Fibroblast of lung (primary cell): ENCODE data around the gene KDM5B. TPM values are rescaled to one million over a fixed set of nuclear protein-coding genes. Genes with fewer than 3 reads are reported as not detected.

Experiments used
- DNase-seq, 2 donors: peaks; one replicate each; pipeline versions ENCODE4 v3.0.0 to v3.0.0-alpha.2; 2010; ENCODE audit warnings: low read depth in 2 of 2
- H2AFZ ChIP-seq: 2 replicates; pipeline ENCODE4 v1.5.1; 2012; ENCODE audit warnings: low read length, control low read depth, inconsistent platforms
- H3K27ac ChIP-seq: 2 replicates; pipeline ENCODE4 v1.5.1; 2011; ENCODE audit warnings: low read length, control low read depth; ENCODE audit not compliant: insufficient read depth
- H3K27me3 ChIP-seq: 2 replicates; pipeline ENCODE4 v1.5.1; 2011; ENCODE audit warnings: mild to moderate bottlenecking, low read length; ENCODE audit not compliant: control insufficient read depth, insufficient read depth
- H3K36me3 ChIP-seq: 2 replicates; pipeline ENCODE4 v1.5.1; 2011; ENCODE audit warnings: low read length; ENCODE audit not compliant: control insufficient read depth, insufficient read depth
- H3K4me1 ChIP-seq: 2 replicates; pipeline ENCODE4 v1.5.1; 2011; ENCODE audit warnings: low read length; ENCODE audit not compliant: control insufficient read depth, insufficient read depth; ENCODE audit errors: extremely low read depth
- H3K4me2 ChIP-seq: 2 replicates; pipeline ENCODE4 v1.5.1; 2011; ENCODE audit warnings: low read length, control low read depth; ENCODE audit not compliant: insufficient read depth; ENCODE audit errors: extremely low read depth
- H3K4me3 ChIP-seq, 4 experiments: fragments of 200-600 bp in 1 of 4; sonication (generic) in 1 of 4; replicated peaks in 1 of 4; 2 replicates each; pipeline ENCODE4 v1.5.1; 2011 to 2016; ENCODE audit warnings: low read length in 4 of 4, low read depth in 3 of 4, mild to moderate bottlenecking in 3 of 4, control low read depth in 2 of 4, inconsistent platforms in 1 of 4, mixed read lengths in 1 of 4; ENCODE audit not compliant: insufficient read depth in 1 of 4; ENCODE audit errors: control extremely low read depth in 1 of 4
- H3K79me2 ChIP-seq: 2 replicates; pipeline ENCODE4 v1.5.1; 2012; ENCODE audit warnings: mild to moderate bottlenecking, low read length, inconsistent platforms; ENCODE audit not compliant: control insufficient read depth, insufficient read depth
- H3K9ac ChIP-seq: 2 replicates; pipeline ENCODE4 v1.5.1; 2011; ENCODE audit warnings: mild to moderate bottlenecking, low read length, control low read depth; ENCODE audit not compliant: insufficient read depth
- H3K9me3 ChIP-seq: 2 replicates; pipeline ENCODE4 v1.5.1; 2012; ENCODE audit warnings: low read depth, low read length; ENCODE audit not compliant: control insufficient read depth, insufficient read depth
- H4K20me1 ChIP-seq: 2 replicates; pipeline ENCODE4 v1.5.1; 2011; ENCODE audit warnings: low read length; ENCODE audit not compliant: control insufficient read depth, insufficient read depth; ENCODE audit errors: extremely low read depth
- CTCF ChIP-seq, 2 donors: IDR thresholded peaks in 1 of 2; conservative IDR thresholded peaks in 1 of 2; 1 replicate in 1 of 2; 2 replicates in 1 of 2; pipeline ENCODE4 v1.5.1; 2011 to 2012; ENCODE audit warnings: low read length in 2 of 2, control low read depth in 1 of 2, inconsistent platforms in 1 of 2, low read depth in 1 of 2, mild to moderate bottlenecking in 1 of 2
- EZH2 ChIP-seq: IDR thresholded peaks from 2 replicates; pipeline ENCODE4 v1.5.1; 2012; ENCODE audit warnings: low read length, control low read depth, mild to moderate bottlenecking; ENCODE audit errors: missing control alignments
- polyA plus RNA-seq, 2 donors: library from polyadenylated mRNA; depleted of rRNA in 1 of 2; stranded (reverse) in 1 of 2; unstranded in 1 of 2; fragments of >200 nt; gene quantifications; 2 replicates each; pipeline ENCODE4 v1.2.1, GENCODE V29; 2011 to 2012; ENCODE audit warnings: missing spikeins in 1 of 2
- total RNA-seq: library from RNA; depleted of rRNA; stranded (reverse); fragments of >200 nt; gene quantifications from 2 replicates; pipeline ENCODE4 v1.2.1, GENCODE V29; 2014

KDM5B gene
- total and polyA plus RNA-seq, 2 donors (not counting 1 experiment from before 2014, with no cell fraction given) = 52.0 to 82.2 TPM

- DNase-seq = no peak
- H3K4me2 ChIP-seq = no peak overlapping the region
- TF ChIP-seq EZH2 = no peak
- no peak for TF ChIP-seq CTCF (conservative IDR thresholded peaks at IDR 0.05 in 1 of 2, IDR thresholded peaks at IDR 0.05 in 1 of 2; ENCODE audit: low read depth in 1 of 2, low read length in 2 of 2)
- H2AFZ ChIP-seq = no peak overlapping the region
- no peaks in the 10 kb centered on the region for H3K79me2 ChIP-seq
- no peak overlapping the region for H3K4me3 ChIP-seq
- H3K36me3 ChIP-seq = no peaks in the 10 kb centered on the region
- no peaks in the 10 kb centered on the region for H3K9me3 ChIP-seq
- no peaks in the 10 kb centered on the region for H3K4me1 ChIP-seq
- no peaks in the 10 kb centered on the region for H4K20me1 ChIP-seq
- no peak overlapping the region for H3K27ac ChIP-seq
- H3K9ac ChIP-seq = no peak overlapping the region
- H3K27me3 ChIP-seq = peaks cover 79% of the 10 kb centered on the region
Observed at GRCh38 chr1:202709276-202710041, 98.8 kb downstream of the KDM5B start.

GRCh38 chr1:202708456-202709275, 99.6 kb downstream of the KDM5B start:
- Histone ChIP-seq H3K27ac (no peak overlapping the region), H4K20me1 (no peaks in the 10 kb centered on the region), H3K9me3 (no peaks in the 10 kb centered on the region), H3K4me2 (no peak overlapping the region), H3K36me3 (no peaks in the 10 kb centered on the region), H3K27me3 (peaks cover 82% of the 10 kb centered on the region), H2AFZ (no peak overlapping the region), H3K4me1 (no peaks in the 10 kb centered on the region), H3K79me2 (no peaks in the 10 kb centered on the region), H3K9ac (no peak overlapping the region), H3K4me3 (no peak overlapping the region)
- DNase-seq = no peak
- TF ChIP-seq CTCF (conservative IDR thresholded peaks at IDR 0.05 in 1 of 2, IDR thresholded peaks at IDR 0.05 in 1 of 2; ENCODE audit: low read depth in 1 of 2, low read length in 2 of 2) (no peak), EZH2 (no peak)

GRCh38 chr1:202706851-202707250, 101.4 kb downstream of the KDM5B start:
- H3K27me3 ChIP-seq = peaks cover 68% of the 10 kb centered on the region
- H3K79me2 ChIP-seq = no peaks in the 10 kb centered on the region
- no peaks in the 10 kb centered on the region for H4K20me1 ChIP-seq
- no peak overlapping the region for H3K9ac ChIP-seq
- TF ChIP-seq CTCF (conservative IDR thresholded peaks at IDR 0.05 in 1 of 2, IDR thresholded peaks at IDR 0.05 in 1 of 2; ENCODE audit: low read depth in 1 of 2, low read length in 2 of 2) (no peak), EZH2 (no peak)
- no peaks in the 10 kb centered on the region for H3K4me1 ChIP-seq
- no peak overlapping the region for H3K27ac ChIP-seq
- H3K4me3 ChIP-seq = no peak overlapping the region
- H3K36me3 ChIP-seq = no peaks in the 10 kb centered on the region
- H3K9me3 ChIP-seq = no peaks in the 10 kb centered on the region
- no peak for DNase-seq
- H2AFZ ChIP-seq = no peak overlapping the region
- no peak overlapping the region for H3K4me2 ChIP-seq
